GM18870 (cell line): ENCODE measurements around the gene SPHK2.
"Not testable (repeated sequence)": the region's sequence is repeated elsewhere in the genome, so short reads cannot be mapped to it uniquely, and the experiment has no call there.

Experiments used
- ATAC-seq: cut with Tn5 transposase; IDR thresholded peaks from one replicate; pipeline ENCODE4 v1.9.1; 2021; ENCODE audit warnings: moderate library complexity; ENCODE audit not compliant: unreplicated experiment

Gene SPHK2

DNA sequence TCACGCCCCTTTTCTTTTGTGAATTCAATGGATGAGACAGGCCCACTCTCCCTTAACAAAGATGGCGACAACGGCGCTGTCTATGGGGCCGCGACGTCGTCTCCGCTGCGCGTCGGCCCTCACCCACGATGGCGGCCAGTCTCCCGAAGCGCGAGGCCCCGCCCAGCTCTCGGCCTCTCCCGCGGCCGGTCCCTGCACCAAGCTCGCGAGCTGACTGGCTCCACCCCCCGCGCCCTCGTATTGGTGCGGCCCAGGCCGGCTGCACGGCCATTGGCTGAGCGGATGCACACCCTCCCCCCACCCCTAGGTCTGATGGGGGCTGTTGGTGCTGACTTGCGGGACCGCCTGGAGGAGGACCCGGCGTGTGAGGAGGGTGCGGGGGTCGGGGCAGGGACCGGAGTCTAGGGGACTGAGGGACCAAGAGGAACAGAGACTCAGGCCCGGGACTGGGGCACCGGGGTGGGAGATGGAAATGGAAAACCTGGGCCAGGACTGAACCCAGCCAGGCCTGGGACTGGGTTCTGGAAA is 4.8 kb downstream of the SPHK2 start:
- ATAC-seq: no peak

DNA sequence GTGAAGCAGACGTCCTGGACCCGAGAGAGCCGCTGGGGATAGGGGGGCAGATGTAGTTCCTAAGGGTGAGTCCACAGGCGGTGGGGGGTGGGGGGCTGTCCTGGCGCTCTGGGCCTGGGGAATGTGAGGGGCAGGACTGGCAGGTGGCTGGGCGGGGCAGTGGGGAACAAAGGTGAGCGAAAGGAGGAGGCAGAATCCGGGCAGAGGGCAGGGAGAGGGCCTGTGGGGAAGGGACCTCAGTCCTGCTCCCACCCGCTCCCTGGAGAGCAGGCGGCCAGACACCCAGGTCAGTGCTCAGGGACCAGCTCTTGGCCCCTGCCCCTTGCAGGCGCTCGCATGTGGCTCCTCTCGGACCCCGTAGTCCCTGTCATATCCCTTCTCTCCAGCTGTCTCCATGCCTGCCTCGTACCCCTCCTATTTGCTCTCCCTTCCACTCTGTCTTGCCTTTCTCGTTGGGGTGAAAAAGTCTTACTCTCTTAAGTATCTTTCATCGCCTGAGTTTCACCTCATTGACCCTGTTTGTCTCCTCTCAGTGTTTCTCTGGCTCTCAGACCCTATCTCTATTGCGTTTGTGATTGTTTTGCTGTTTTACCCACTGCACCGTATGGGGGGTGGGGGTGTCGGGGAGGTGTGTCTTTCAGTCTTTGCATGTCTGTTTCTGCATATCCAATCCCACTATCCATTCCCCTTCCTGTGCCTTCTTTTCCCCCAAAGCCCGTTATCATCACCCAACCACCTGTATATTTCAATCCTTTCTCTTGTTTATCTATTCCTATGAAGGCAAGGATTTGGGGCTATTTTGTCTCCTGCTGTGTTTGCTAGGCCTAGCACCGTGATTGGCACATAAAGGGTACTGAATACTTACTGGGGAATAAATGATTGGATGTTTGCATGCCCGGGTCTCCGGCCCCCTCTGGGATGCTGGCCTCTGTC is 5.8 kb downstream of the SPHK2 start:
- ATAC-seq: no peak

DNA sequence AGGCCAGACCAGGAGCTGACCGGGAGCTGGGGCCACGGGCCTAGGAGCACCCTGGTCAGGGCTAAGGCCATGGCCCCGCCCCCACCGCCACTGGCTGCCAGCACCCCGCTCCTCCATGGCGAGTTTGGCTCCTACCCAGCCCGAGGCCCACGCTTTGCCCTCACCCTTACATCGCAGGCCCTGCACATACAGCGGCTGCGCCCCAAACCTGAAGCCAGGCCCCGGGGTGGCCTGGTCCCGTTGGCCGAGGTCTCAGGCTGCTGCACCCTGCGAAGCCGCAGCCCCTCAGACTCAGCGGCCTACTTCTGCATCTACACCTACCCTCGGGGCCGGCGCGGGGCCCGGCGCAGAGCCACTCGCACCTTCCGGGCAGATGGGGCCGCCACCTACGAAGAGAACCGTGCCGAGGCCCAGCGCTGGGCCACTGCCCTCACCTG is 6.6 kb downstream of the SPHK2 start:
- ATAC-seq: no peak

DNA sequence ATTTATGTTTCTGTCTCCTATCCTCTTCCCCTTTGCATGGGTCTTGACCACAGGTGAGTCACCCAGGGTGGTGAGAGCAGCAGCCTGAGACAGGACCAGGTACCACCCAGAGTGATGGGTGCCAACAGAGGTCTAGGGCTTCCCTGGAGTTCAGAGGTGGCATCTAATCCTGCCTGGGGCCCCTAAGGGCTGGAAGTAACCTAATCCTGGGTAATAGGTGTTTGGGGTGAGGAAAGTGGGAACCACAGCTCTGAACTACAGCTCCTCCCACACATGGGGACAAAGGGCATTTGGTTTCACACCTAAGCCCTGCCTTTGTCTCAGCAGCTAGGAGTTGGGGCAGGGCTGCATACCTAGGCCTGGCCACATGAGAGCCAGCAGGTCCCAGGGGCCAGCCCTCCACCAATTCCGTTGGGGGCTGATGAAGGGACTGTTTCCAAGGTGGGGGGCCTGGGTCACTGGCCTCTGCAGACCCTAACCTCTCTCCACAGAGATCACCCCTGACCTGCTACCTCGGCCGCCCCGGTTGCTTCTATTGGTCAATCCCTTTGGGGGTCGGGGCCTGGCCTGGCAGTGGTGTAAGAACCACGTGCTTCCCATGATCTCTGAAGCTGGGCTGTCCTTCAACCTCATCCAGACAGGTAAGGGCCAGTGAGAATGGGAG is 8.0 kb downstream of the SPHK2 start:
- ATAC-seq: no peak

DNA sequence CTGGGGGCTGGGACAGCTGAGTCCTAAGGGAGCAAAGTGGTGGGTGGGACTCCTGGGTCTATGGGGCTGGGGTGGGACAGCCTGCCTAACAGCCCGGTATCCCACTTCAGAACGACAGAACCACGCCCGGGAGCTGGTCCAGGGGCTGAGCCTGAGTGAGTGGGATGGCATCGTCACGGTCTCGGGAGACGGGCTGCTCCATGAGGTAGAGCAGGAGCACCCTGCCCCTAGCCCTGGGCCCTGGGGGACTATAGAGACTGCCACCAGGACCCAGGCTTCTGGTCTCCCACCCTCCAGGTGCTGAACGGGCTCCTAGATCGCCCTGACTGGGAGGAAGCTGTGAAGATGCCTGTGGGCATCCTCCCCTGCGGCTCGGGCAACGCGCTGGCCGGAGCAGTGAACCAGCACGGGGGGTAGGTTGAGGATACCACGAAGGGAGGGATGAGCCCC is 8.6 kb downstream of the SPHK2 start:
- no peak for ATAC-seq

DNA sequence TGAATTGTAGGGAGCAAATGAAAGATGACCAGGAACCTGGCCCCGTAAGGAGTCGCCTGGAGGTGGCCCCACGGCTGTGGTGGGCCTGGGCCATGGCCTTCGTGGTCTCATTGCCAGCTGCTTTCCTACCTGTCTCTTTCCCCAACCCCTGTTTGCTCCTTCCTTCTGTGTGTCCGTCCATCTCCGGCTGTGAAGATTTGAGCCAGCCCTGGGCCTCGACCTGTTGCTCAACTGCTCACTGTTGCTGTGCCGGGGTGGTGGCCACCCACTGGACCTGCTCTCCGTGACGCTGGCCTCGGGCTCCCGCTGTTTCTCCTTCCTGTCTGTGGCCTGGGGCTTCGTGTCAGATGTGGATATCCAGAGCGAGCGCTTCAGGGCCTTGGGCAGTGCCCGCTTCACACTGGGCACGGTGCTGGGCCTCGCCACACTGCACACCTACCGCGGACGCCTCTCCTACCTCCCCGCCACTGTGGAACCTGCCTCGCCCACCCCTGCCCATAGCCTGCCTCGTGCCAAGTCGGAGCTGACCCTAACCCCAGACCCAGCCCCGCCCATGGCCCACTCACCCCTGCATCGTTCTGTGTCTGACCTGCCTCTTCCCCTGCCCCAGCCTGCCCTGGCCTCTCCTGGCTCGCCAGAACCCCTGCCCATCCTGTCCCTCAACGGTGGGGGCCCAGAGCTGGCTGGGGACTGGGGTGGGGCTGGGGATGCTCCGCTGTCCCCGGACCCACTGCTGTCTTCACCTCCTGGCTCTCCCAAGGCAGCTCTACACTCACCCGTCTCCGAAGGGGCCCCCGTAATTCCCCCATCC is 9.4 kb downstream of the SPHK2 start:
- ATAC-seq: no peak

DNA sequence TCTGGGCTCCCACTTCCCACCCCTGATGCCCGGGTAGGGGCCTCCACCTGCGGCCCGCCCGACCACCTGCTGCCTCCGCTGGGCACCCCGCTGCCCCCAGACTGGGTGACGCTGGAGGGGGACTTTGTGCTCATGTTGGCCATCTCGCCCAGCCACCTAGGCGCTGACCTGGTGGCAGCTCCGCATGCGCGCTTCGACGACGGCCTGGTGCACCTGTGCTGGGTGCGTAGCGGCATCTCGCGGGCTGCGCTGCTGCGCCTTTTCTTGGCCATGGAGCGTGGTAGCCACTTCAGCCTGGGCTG is 9.9 kb downstream of the SPHK2 start:
- ATAC-seq: no peak

DNA sequence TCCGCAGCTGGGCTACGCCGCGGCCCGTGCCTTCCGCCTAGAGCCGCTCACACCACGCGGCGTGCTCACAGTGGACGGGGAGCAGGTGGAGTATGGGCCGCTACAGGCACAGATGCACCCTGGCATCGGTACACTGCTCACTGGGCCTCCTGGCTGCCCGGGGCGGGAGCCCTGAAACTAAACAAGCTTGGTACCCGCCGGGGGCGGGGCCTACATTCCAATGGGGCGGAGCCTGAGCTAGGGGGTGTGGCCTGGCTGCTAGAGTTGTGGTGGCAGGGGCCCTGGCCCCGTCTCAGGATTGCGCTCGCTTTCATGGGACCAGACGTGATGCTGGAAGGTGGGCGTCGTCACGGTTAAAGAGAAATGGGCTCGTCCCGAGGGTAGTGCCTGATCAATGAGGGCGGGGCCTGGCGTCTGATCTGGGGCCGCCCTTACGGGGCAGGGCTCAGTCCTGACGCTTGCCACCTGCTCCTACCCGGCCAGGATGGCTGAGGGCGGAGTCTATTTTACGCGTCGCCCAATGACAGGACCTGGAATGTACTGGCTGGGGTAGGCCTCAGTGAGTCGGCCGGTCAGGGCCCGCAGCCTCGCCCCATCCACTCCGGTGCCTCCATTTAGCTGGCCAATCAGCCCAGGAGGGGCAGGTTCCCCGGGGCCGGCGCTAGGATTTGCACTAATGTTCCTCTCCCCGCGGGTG is 10.4 kb downstream of the SPHK2 start:
- ATAC-seq: no peak

DNA sequence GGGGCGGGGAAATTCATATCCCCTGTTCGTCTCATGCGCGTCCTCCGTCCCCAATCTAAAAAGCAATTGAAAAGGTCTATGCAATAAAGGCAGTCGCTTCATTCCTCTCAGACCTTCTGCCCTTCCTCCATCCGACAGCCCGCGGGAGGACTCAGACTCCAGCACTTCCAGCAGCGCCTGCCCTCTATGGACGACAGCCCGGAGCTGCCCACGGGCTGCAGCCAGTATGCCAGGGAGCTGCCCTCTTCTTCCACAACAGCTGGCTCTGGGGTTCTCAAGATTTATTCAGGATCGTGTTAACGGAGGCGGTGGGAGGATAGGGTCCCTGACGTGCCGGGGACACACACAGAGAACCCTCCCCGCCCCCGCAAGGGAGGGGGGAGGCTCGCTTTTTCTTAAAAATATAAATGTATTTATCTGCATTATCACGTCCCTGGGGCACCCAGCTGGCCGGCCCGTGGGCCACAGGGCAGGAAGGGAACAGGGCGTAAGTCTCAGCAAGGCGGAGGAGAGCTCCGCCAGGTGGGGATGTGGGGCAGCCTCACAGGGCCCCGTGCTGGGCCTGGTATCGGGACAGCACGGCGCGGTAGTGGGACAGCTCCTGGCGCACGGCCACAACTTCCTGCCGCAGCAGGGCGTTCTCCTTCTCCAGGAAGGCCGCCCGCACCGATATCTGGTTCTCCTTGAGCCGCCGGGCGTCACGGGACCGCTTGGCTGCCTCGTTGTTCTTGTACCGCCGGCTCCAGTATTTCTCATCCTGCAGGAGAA is 11.2 kb downstream of the SPHK2 start:
- no peak for ATAC-seq

DNA sequence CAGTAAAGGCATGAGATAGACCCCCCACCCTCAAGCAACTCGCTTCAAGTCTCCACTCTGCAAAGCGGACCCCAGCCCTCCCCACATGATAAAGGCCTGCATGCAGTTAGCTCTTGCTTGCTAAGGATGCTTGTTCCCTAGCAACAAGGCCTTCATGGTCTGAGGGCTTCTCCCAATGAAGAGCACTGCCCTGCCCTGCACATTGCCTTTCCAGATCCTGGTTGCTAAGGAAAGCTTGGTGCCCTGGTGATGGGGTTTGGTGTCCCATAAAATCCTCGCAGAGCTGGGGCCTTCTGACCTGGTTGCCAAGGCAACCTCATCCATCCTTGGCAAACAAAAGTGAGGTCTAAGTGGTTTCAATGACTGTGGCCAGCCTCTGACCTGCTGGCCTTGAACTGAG is 11.9 kb downstream of the SPHK2 start:
- ATAC-seq: no peak

DNA sequence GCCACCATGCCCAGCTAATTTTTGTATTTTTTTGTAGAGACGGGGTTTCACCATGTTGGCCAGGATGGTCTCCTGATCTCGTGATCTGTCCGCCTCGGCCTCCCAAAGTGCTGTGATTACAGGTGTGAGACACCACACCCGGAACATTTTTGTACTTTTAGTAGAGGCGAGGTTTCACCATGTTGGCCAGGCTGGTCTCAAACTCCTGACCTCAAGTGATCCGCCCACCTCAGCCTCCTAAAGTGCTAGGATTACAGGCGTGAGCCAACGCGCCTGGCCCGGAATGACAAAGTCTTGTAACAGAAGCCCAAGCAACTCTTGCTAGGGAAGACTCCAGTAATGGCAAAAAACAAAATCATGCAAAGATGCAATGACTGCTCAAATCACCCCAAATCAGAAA is 13.0 kb downstream of the SPHK2 start:
- ATAC-seq: not testable (repeated sequence)

DNA sequence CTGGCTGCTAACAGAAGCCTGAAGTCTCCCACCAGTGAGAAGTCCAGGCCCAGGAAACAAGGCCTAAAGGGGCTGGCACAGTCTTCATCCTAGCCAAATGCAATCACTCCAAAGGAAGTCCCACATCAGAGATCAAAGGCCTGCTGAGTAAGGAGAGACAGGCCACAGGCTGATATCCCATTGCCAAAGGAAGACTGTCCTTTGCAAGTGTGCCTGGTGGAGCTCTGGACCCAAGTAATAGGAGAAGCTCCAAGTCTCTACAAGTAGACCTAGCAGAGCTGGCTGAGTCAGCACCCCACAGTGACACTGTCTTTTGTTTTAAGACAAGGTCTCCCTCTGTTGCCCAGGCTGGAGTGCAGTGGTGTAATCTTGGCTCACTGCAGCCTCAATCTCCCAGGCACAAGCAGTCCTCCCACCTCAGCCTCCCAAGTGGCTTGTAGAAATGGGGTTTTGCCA is 13.4 kb downstream of the SPHK2 start:
- ATAC-seq: no peak

DNA sequence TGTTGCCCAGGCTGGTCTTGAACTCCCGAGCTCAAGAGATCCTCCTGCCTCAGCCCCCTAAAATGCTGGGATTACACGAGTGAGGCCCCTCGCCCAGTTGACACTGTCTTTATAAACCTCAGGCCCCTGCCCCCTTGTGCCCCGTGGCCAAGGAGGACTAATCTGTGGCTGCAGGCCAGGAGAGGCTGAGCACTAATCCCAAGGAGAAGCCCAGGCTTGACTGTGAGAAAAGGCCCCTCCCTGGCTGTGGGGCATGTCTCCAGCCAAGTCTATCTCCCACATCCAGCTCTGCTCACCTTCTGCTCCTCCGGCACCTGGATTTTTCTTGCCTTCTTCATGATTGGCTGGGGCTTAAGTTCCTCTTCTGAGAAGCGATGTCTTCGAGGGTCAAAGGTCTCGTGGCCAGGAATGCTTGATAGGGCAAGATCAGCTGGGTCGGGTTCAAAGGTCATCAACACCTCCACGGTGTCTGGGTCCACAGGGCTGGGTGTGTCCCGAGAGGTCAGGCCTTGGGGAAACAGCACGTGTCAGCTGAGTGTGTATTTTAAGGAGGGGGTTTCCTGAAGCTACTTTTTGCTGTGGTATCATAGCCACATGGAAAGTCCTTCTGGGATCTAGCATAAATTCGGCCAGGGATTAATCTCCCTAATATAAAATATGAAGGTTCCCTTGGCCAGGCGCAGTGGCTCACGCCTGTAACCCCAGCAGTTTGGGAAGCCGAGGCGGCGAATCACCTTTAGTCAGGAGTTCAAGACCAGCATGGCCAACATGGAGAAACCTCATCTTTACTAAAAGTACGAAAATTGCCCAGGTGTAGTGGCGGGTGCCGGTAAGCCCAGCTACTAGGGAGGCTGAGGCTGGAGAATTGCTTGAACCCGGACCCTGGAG is 14.1 kb downstream of the SPHK2 start:
- ATAC-seq: no peak

DNA sequence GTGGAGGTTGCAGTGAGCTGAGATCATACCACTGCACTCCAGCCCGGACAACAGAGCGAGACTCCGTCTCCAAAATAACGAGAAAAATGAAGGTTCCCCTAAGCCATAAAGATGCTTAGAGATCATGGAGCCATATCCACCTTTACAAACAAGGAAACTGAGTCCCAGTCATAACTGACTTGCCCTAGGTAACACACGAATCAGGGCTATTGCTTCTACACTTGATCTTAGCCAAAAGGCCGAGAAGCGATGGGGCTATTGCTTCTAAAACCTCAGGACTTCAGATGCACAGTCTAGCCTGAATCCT is 14.7 kb downstream of the SPHK2 start:
- no peak for ATAC-seq

DNA sequence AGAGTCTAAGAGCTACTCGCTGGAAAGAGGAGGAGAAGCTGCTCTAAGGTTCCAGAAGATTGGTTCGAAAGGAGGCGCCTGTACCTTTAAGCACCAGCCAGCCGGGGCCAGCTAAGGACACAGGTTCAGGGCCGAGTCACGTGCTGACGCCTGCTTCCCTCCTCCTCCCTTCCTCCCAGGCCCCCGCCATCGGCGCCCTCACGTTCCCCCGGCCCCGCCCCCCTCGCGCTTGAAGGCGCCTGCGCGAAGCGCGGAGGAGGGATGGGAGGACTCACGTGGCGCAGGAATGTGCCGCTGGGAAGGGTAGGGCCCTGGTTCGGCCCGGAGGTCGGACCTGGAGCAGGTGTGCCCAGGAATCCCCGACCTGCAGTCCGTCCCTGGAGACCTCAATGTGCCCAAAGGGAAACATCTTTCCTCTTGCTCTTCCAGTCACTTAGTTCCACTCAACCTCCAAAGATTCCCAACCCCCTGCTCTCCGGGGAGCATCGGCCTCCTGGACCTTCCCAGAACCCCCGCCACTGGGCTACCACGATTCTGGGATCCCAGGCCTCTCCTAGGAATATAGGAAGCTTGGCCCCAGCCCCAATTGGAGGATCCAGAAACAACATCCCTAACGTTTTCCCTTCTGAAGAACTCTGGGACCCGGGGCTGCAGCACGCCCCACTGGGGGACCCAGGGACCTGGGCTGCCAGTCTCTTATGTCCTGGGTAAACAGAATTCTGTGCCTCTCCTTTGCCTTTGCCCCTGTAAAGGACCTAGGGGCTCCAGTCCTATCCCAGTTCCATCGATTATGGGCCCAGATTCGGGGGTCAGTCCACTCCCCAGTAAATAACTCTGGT is 15.3 kb downstream of the SPHK2 start:
- peak; percentile 27 for ATAC-seq

DNA sequence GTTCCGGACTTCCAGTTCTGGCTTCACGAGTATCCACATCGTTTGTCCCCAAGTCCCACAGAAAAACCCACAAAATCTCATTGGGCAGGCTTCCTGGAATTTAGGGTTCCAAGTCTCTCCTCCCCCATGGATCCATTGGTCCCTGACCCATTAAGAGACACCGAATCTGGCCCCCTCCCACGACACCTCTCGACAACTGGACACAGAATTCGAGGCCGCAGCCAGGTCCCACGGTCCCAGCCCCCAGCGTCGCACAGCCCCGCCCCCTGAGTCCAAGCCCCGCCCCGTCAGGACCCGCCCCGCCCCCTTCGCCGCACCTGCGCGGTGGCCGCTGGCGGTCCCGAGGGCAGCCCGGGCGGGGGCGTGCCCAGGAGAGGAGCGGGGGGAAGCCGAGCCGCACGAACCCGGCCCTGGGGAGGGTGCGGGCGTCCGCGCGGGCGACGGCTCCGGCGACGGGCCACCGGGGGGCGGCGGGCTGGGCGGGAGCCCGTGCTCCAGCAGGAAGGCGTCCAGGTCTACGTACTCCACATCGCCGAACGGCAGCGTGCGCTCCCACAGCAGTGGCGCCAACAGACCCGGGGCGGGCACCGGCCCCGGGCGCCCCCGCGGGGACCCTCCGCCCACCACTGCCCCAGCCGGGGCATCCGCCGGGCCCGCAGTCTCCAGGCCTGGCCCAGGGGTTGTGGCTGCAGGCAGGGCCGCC is 16.1 kb downstream of the SPHK2 start:
- no peak for ATAC-seq
